Liver (tissue), 9 donors: ENCODE measurements around the gene ELOVL3. TPM values are rescaled to one million over a fixed set of nuclear protein-coding genes. Genes with fewer than 3 reads are reported as not detected.

ENCODE experiments used
- DNase-seq: peaks from one replicate; pipeline ENCODE4 v3.0.0-alpha.2; 2017; ENCODE audit warnings: low spot score
- H3K27ac ChIP-seq, 2 donors: one replicate each; pipeline ENCODE4 v1.7.0; 2013; ENCODE audit warnings: inconsistent platforms in 2 of 2, low read length in 2 of 2, control low read depth in 1 of 2, low read depth in 1 of 2, mild to moderate bottlenecking in 1 of 2
- H3K27me3 ChIP-seq, 4 donors: one replicate each; pipeline versions ENCODE4 v1.6.1 to v1.7.0; 2013; ENCODE audit warnings: low read length in 3 of 4, inconsistent platforms in 1 of 4, mild to moderate bottlenecking in 1 of 4, moderate library complexity in 1 of 4; ENCODE audit not compliant: control insufficient read depth in 4 of 4, insufficient read depth in 4 of 4
- H3K36me3 ChIP-seq, 4 donors: one replicate each; pipeline versions ENCODE4 v1.6.1 to v1.7.0; 2013; ENCODE audit warnings: low read length in 3 of 4, mild to moderate bottlenecking in 3 of 4, low read depth in 1 of 4, moderate library complexity in 1 of 4; ENCODE audit not compliant: control insufficient read depth in 4 of 4, insufficient read depth in 3 of 4
- H3K4me1 ChIP-seq, 4 donors: one replicate each; pipeline versions ENCODE4 v1.6.1 to v1.7.0; 2013; ENCODE audit warnings: low read length in 3 of 4, mild to moderate bottlenecking in 3 of 4, moderate library complexity in 1 of 4; ENCODE audit not compliant: control insufficient read depth in 4 of 4, insufficient read depth in 4 of 4
- H3K4me3 ChIP-seq, 3 donors: one replicate each; pipeline versions ENCODE4 v1.6.1 to v1.7.0; 2013; ENCODE audit warnings: low read length in 3 of 3, control low read depth in 1 of 3, low read depth in 1 of 3, mild to moderate bottlenecking in 1 of 3
- H3K9ac ChIP-seq, 2 donors: one replicate each; pipeline ENCODE4 v1.7.0; 2013; ENCODE audit warnings: low read length in 2 of 2, mild to moderate bottlenecking in 2 of 2, moderate library complexity in 2 of 2, control low read depth in 1 of 2, low read depth in 1 of 2
- H3K9me3 ChIP-seq, 4 donors: one replicate each; pipeline versions ENCODE4 v1.6.1 to v1.7.0; 2013; ENCODE audit warnings: low read length in 3 of 4; ENCODE audit not compliant: control insufficient read depth in 4 of 4
- ATF3 ChIP-seq: IDR thresholded peaks from 2 replicates; pipeline ENCODE4 v1.6.1; 2016; ENCODE audit warnings: antibody characterized with exemption
- CTCF ChIP-seq: fragments of 150-350 bp; IDR thresholded peaks from 2 replicates; pipeline ENCODE4 v1.5.1; 2017; ENCODE audit warnings: improper control_type of control experiment, low read depth, low read length; ENCODE audit not compliant: missing input control
- EGR1 ChIP-seq, 2 donors: IDR thresholded peaks; 2 replicates each; pipeline ENCODE4 v1.6.1; 2016 to 2018; ENCODE audit warnings: antibody characterized with exemption in 2 of 2, low read depth in 2 of 2
- FOXA1 ChIP-seq: IDR thresholded peaks from 2 replicates; pipeline ENCODE4 v1.6.1; 2016; ENCODE audit warnings: antibody characterized with exemption
- FOXA2 ChIP-seq: IDR thresholded peaks from 2 replicates; pipeline ENCODE4 v1.6.1; 2016; ENCODE audit warnings: antibody characterized with exemption
- GABPA ChIP-seq, 2 donors: IDR thresholded peaks in 1 of 2; conservative IDR thresholded peaks in 1 of 2; 2 replicates each; pipeline ENCODE4 v1.6.1; 2016; ENCODE audit warnings: antibody characterized with exemption in 2 of 2, mild to moderate bottlenecking in 1 of 2, moderate library complexity in 1 of 2
- HNF4A ChIP-seq, 2 donors: conservative IDR thresholded peaks; 2 replicates each; pipeline ENCODE4 v1.6.1; 2016; ENCODE audit warnings: antibody characterized with exemption in 2 of 2, mild to moderate bottlenecking in 2 of 2
- HNF4G ChIP-seq: IDR thresholded peaks from 2 replicates; pipeline ENCODE4 v1.6.1; 2016; ENCODE audit warnings: antibody characterized with exemption
- JUND ChIP-seq, 2 donors: IDR thresholded peaks; 2 replicates each; pipeline ENCODE4 v1.6.1; 2016; ENCODE audit warnings: antibody characterized with exemption in 2 of 2
- NR2F2 ChIP-seq: IDR thresholded peaks from 2 replicates; pipeline ENCODE4 v1.6.1; 2016; ENCODE audit warnings: antibody characterized with exemption
- RAD21 ChIP-seq, 2 donors: IDR thresholded peaks; 2 replicates each; pipeline ENCODE4 v1.6.1; 2016; ENCODE audit warnings: antibody characterized with exemption in 2 of 2, mild to moderate bottlenecking in 2 of 2
- REST ChIP-seq: IDR thresholded peaks from 2 replicates; pipeline ENCODE4 v1.6.1; 2016; ENCODE audit warnings: antibody characterized with exemption, mild to moderate bottlenecking
- RXRA ChIP-seq, 2 donors: IDR thresholded peaks; 2 replicates each; pipeline ENCODE4 v1.6.1; 2017 to 2018; ENCODE audit warnings: antibody characterized with exemption in 2 of 2, mild to moderate bottlenecking in 1 of 2
- SP1 ChIP-seq: IDR thresholded peaks from 2 replicates; pipeline ENCODE4 v1.6.1; 2018; ENCODE audit warnings: antibody characterized with exemption, mild to moderate bottlenecking
- TAF1 ChIP-seq: conservative IDR thresholded peaks from 2 replicates; pipeline ENCODE4 v1.6.1; 2016; ENCODE audit warnings: antibody characterized with exemption, mild to moderate bottlenecking
- YY1 ChIP-seq: IDR thresholded peaks from 2 replicates; pipeline ENCODE4 v1.6.1; 2016; ENCODE audit warnings: antibody characterized with exemption, mild to moderate bottlenecking
- WGBS: extraction: QIAGEN DNeasy Blood & Tissue Kit; methylation state at CpG from one replicate; pipeline ENCODE4 v1.1.7; 2013; 5-methylcytosine and 5-hydroxymethylcytosine counted together
- polyA plus RNA-seq, 2 donors: library from polyadenylated mRNA; stranded (reverse) in 1 of 2; unstranded in 1 of 2; fragments of 200-250 nt in 1 of 2; fragments of >200 nt in 1 of 2; fragmentation: Nextera tagmentation in 1 of 2; extraction: Ambion mirVana in 1 of 2; gene quantifications; one replicate each; pipeline versions ENCODE4 v1.2.1 to v1.2.3, GENCODE V29; 2013 to 2015
- total RNA-seq, 2 donors: library from RNA; depleted of rRNA; stranded (reverse); fragments of >200 nt; gene quantifications; one replicate each; pipeline ENCODE4 v1.2.3, GENCODE V29; 2014
- TF ChIP-seq, protein P1 (sequence below): IDR thresholded peaks from 2 replicates; pipeline ENCODE4 v1.6.1; 2016; ENCODE audit warnings: antibody characterized with exemption
- TF ChIP-seq, protein P2 (sequence below): IDR thresholded peaks from 2 replicates; pipeline ENCODE4 v1.6.1; 2016; ENCODE audit warnings: antibody characterized with exemption
- donor health status: healthy.
- donor health status: healthy.
- donor health status: healthy.
- donor health status: healthy.
- donor health status: healthy.

ELOVL3 gene
- total and polyA plus RNA-seq, 4 donors, result 0.42 TPM; not detected in 3

- no peak for DNase-seq
- H3K27ac ChIP-seq, result no peak overlapping the region
- no peak overlapping the region for H3K9ac ChIP-seq
- H3K4me1 ChIP-seq, result peaks cover 14 to 20% (median 17%) of the 10 kb centered on the region in 4 donors
- H3K27me3 ChIP-seq, result peaks cover 0 to 4% (median 0%) of the 10 kb centered on the region in 4 donors
- no peak overlapping the region for H3K4me3 ChIP-seq
- 70% methylated on average over 12 of the region's 12 CpGs for WGBS
- no peaks in the 10 kb centered on the region for H3K9me3 ChIP-seq
- no peak for TF ChIP-seq HNF4A (conservative IDR thresholded peaks at IDR 0.05)
- no peak for TF ChIP-seq EGR1 (IDR thresholded peaks at IDR 0.05; ENCODE audit: low read depth in 2 of 2)
- TF ChIP-seq REST, result no peak
- no peak for TF ChIP-seq RXRA (IDR thresholded peaks at IDR 0.05)
- TF ChIP-seq, protein P1, sequence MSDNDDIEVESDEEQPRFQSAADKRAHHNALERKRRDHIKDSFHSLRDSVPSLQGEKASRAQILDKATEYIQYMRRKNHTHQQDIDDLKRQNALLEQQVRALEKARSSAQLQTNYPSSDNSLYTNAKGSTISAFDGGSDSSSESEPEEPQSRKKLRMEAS, result no peak
- TF ChIP-seq RAD21 (IDR thresholded peaks at IDR 0.05), result no peak
- no peak for TF ChIP-seq TAF1
- TF ChIP-seq SP1, result no peak
- no peak for TF ChIP-seq JUND (IDR thresholded peaks at IDR 0.05)
- no peak for TF ChIP-seq FOXA2
- no peak for TF ChIP-seq YY1
- no peak for TF ChIP-seq HNF4G
- no peak for TF ChIP-seq ATF3
- no peak for TF ChIP-seq GABPA (IDR thresholded peaks at IDR 0.05 in 1 of 2, conservative IDR thresholded peaks at IDR 0.05 in 1 of 2)
- TF ChIP-seq, protein P2, sequence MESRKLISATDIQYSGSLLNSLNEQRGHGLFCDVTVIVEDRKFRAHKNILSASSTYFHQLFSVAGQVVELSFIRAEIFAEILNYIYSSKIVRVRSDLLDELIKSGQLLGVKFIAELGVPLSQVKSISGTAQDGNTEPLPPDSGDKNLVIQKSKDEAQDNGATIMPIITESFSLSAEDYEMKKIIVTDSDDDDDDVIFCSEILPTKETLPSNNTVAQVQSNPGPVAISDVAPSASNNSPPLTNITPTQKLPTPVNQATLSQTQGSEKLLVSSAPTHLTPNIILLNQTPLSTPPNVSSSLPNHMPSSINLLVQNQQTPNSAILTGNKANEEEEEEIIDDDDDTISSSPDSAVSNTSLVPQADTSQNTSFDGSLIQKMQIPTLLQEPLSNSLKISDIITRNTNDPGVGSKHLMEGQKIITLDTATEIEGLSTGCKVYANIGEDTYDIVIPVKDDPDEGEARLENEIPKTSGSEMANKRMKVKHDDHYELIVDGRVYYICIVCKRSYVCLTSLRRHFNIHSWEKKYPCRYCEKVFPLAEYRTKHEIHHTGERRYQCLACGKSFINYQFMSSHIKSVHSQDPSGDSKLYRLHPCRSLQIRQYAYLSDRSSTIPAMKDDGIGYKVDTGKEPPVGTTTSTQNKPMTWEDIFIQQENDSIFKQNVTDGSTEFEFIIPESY, result no peak
- TF ChIP-seq CTCF, result no peak
- no peak for TF ChIP-seq FOXA1
- TF ChIP-seq NR2F2, result no peak
- no peaks in the 10 kb centered on the region for H3K36me3 ChIP-seq
These were observed 8.9 kb downstream of the ELOVL3 start for GRCh38 chr10:102234888-102235597.
